DMS153 treated with DMSO at 0.1 percent for 48 hours (cell line): ENCODE data around the gene DCTPP1.
A peak's percentile ranks its signal among the peaks of the same experiment; 100 is the strongest.

Experiments used
- DNase-seq: peaks from one replicate; lab custom pipeline; 2025; ENCODE audit not compliant: unreplicated experiment; lab: John Stamatoyannopoulos, UW

DCTPP1 gene

GRCh38 chr16:30447512-30448226, 17.8 kb upstream of the DCTPP1 start:
- DNase-seq = no peak

- DNase-seq = no peak
These were observed 16.4 kb upstream of the DCTPP1 start for GRCh38 chr16:30446203-30446595.

- DNase-seq = peak; percentile 88
These were observed 15.8 kb upstream of the DCTPP1 start, which contains the start of gene SEPHS2 for GRCh38 chr16:30445408-30446202. Gene SEPHS2 (minus strand): TSS chr16:30445874. CDS start chr16:30445727, 147 bp downstream.

GRCh38 chr16:30445149-30445407, 15.2 kb upstream of the DCTPP1 start:
- no peak for DNase-seq

GRCh38 chr16:30444231-30445148, 14.7 kb upstream of the DCTPP1 start:
- no peak for DNase-seq

GRCh38 chr16:30443631-30444030, 13.8 kb upstream of the DCTPP1 start:
- DNase-seq = no peak

- DNase-seq = no peak
These were observed 10.0 kb upstream of the DCTPP1 start for GRCh38 chr16:30439720-30440348.

- DNase-seq = no peak
These were observed 9.0 kb upstream of the DCTPP1 start for GRCh38 chr16:30438835-30439234.

GRCh38 chr16:30437511-30438046, 7.7 kb upstream of the DCTPP1 start:
- peak; percentile 86 for DNase-seq

GRCh38 chr16:30434852-30435251, 5.0 kb upstream of the DCTPP1 start:
- DNase-seq = no peak

GRCh38 chr16:30430428-30430970, 669 bp upstream of the DCTPP1 start:
- no peak for DNase-seq

GRCh38 chr16:30429418-30429677, 482 bp downstream of the DCTPP1 start:
- DNase-seq = no peak

GRCh38 chr16:30428055-30428454, 1.8 kb downstream of the DCTPP1 start:
- DNase-seq = no peak

- no peak for DNase-seq
These were observed 8.8 kb downstream of the DCTPP1 start for GRCh38 chr16:30421010-30421409.

GRCh38 chr16:30418350-30419181, 11.3 kb downstream of the DCTPP1 start:
- DNase-seq = no peak

- peak; percentile 88 for DNase-seq
These were observed 12.1 kb downstream of the DCTPP1 start for GRCh38 chr16:30417529-30418349.

- no peak for DNase-seq
These were observed 13.0 kb downstream of the DCTPP1 start for GRCh38 chr16:30416624-30417528.

- no peak for DNase-seq
These were observed 13.7 kb downstream of the DCTPP1 start for GRCh38 chr16:30416047-30416603.
